GM12878 (cell line): ENCODE data around the gene MSL3B.

Experiments
- ATAC-seq: fragments of 200-7000 bp; cut with Tn5 transposase; 3 replicates; pipeline ENCODE4 v1.9.1; 2020; ENCODE audit warnings: mild to moderate bottlenecking, moderate library complexity
- BruUV-seq: library from RNA; stranded (reverse); fragments of 400-500 nt; replicated peaks from 2 replicates; lab custom pipeline; 2021; lab: Mats Ljungman, UMichigan
- CTCF ChIA-PET: fragments of 300-600 bp; sonication (Branson Sonifier 250); formaldehyde crosslinking; extraction: SDS; loops from one replicate; lab custom pipeline; 2021; ENCODE audit warnings: inconsistent platforms; lab: Yijun Ruan, JAX
- POLR2A ChIA-PET: fragments of 350-600 bp; formaldehyde crosslinking; extraction: SDS; loops from one replicate; lab custom pipeline; 2021; ENCODE audit warnings: inconsistent platforms; lab: Charles Lee
- RAD21 ChIA-PET: fragments of 300-600 bp; sonication (Branson Sonifier 250); formaldehyde crosslinking; loops from one replicate; lab custom pipeline; 2023; ENCODE audit warnings: antibody characterized with exemption; ENCODE audit not compliant: unreplicated experiment; lab: Charles Lee
- SMC1A ChIA-PET: fragments of 300-600 bp; sonication (Branson Sonifier 250); formaldehyde crosslinking; loops from one replicate; lab custom pipeline; 2023; ENCODE audit not compliant: unreplicated experiment, uncharacterized antibody; lab: Charles Lee
- DNase-seq: peaks from one replicate; pipeline ENCODE4 v3.0.0-alpha.2; 2011; ENCODE audit warnings: low read depth, low spot score
- FAIRE-seq: peaks from 3 replicates; lab custom pipeline; 2011; peaks lifted over from hg19 to GRCh38; lab: Jason Lieb, UNC
- H2AFZ ChIP-seq: 2 replicates; pipeline ENCODE4 v1.6.0; 2011; ENCODE audit warnings: low read depth, low read length, control low read depth; ENCODE audit not compliant: control insufficient read depth
- H3K27ac ChIP-seq: 2 replicates; pipeline ENCODE4 v1.5.1; 2011; ENCODE audit warnings: control low read depth; ENCODE audit not compliant: control insufficient read depth, insufficient read depth
- H3K27me3 ChIP-seq, 2 experiments: replicated peaks in 1 of 2; 2 replicates each; pipeline versions ENCODE4 v1.6.0 to v1.6.1; 2011; ENCODE audit warnings: low read length in 1 of 2; ENCODE audit not compliant: control insufficient read depth in 2 of 2, insufficient read depth in 2 of 2
- H3K36me3 ChIP-seq, 2 experiments: 2 replicates each; pipeline ENCODE4 v1.5.1; 2011; ENCODE audit warnings: low read length in 1 of 2; ENCODE audit not compliant: control insufficient read depth in 2 of 2, insufficient read depth in 2 of 2
- H3K4me1 ChIP-seq: 2 replicates; pipeline ENCODE4 v1.6.1; 2011; ENCODE audit warnings: mild to moderate bottlenecking, low read length, moderate library complexity, mixed read lengths; ENCODE audit not compliant: control insufficient read depth, insufficient read depth
- H3K4me2 ChIP-seq: 2 replicates; pipeline ENCODE4 v1.6.0; 2011; ENCODE audit warnings: control low read depth; ENCODE audit not compliant: control insufficient read depth, insufficient read depth
- H3K4me3 ChIP-seq: fragments of 200-600 bp; sonication (generic); 2 replicates; pipeline ENCODE4 v1.5.1; 2016
- H3K79me2 ChIP-seq: 2 replicates; pipeline ENCODE4 v1.6.0; 2011; ENCODE audit warnings: low read length; ENCODE audit not compliant: control insufficient read depth, insufficient read depth
- H3K9ac ChIP-seq: 2 replicates; pipeline ENCODE4 v1.8.0; 2011; ENCODE audit warnings: low read length, control low read depth, mixed read lengths; ENCODE audit not compliant: control insufficient read depth, insufficient read depth
- H3K9me3 ChIP-seq: replicated peaks from 3 replicates; pipeline ENCODE4 v1.5.1; 2011; ENCODE audit warnings: mild to moderate bottlenecking, low read length; ENCODE audit not compliant: control insufficient read depth, insufficient read depth
- H4K20me1 ChIP-seq: 2 replicates; pipeline ENCODE4 v1.6.0; 2011; ENCODE audit not compliant: control insufficient read depth, insufficient read depth
- FOXM1 ChIP-seq: IDR thresholded peaks from 2 replicates; pipeline ENCODE4 v1.6.1; 2012; ENCODE audit warnings: low read depth, mild to moderate bottlenecking, inconsistent platforms, low read length, moderate library complexity
- GATAD2B ChIP-seq: fragments of 450-650 bp; conservative IDR thresholded peaks from 2 replicates; pipeline ENCODE4 v1.6.1; 2017; ENCODE audit warnings: low read depth, mild to moderate bottlenecking, moderate library complexity
- NFIC ChIP-seq: IDR thresholded peaks from 2 replicates; pipeline ENCODE4 v1.6.1; 2012; ENCODE audit warnings: low read depth, mild to moderate bottlenecking, inconsistent platforms, low read length, moderate library complexity
- RFX5 ChIP-seq: IDR thresholded peaks from 2 replicates; pipeline ENCODE4 v1.6.1; 2011; ENCODE audit warnings: low read depth, low read length, improper control_type of control experiment
- SP1 ChIP-seq: IDR thresholded peaks from one replicate; pipeline ENCODE4 v1.6.1; 2011; ENCODE audit warnings: low read depth, low read length
- SREBF1 ChIP-seq: IDR thresholded peaks from 2 replicates; pipeline ENCODE4 v1.6.1; 2012; ENCODE audit warnings: mild to moderate bottlenecking, low read length
- USF1 ChIP-seq: IDR thresholded peaks from 2 replicates; pipeline ENCODE4 v1.6.1; 2011; ENCODE audit warnings: borderline replicate concordance, low read depth, mild to moderate bottlenecking, moderate library complexity, mixed read lengths, low read length; ENCODE audit not compliant: insufficient read depth; ENCODE audit errors: extremely low read length
- ZNF274 ChIP-seq: IDR thresholded peaks from one replicate; pipeline ENCODE4 v1.8.0; 2011; ENCODE audit not compliant: insufficient read length, insufficient read depth
- ZNF592 ChIP-seq: fragments of 450-650 bp; IDR thresholded peaks from 2 replicates; pipeline ENCODE4 v1.6.1; 2017; ENCODE audit warnings: mild to moderate bottlenecking, moderate library complexity
- ZZZ3 ChIP-seq: IDR thresholded peaks from 2 replicates; pipeline ENCODE4 v1.6.1; 2011; ENCODE audit warnings: low read depth; ENCODE audit not compliant: control insufficient read depth, insufficient read length
- WGBS: methylation state at CpG from one replicate; pipeline ENCODE4 v1.1.6; 2016; ENCODE audit warnings: low lambda C conversion rate; ENCODE audit not compliant: insufficient replicate concordance, insufficient coverage; ENCODE audit errors: missing lambda C conversion rate; 5-methylcytosine and 5-hydroxymethylcytosine counted together
- in situ Hi-C: fragments of 300-500 bp; cut with MboI; formaldehyde crosslinking; loops from 9 replicates; pipeline ENCODE4 v1.14.3; 2018; ENCODE audit warnings: mixed read lengths
- intact Hi-C: fragments of 100-400 bp; cut with micrococcal nuclease; formaldehyde crosslinking; loops from one replicate; pipeline ENCODE4 v1.14.2; 2022; ENCODE audit not compliant: unreplicated experiment
- TF ChIP-seq, protein P1 (sequence below): fragments of 450-650 bp; IDR thresholded peaks from 2 replicates; pipeline ENCODE4 v1.6.1; 2016; ENCODE audit warnings: mild to moderate bottlenecking
- TF ChIP-seq, protein P2 (sequence below): fragments of 450-650 bp; IDR thresholded peaks from 2 replicates; pipeline ENCODE4 v1.6.1; 2018; ENCODE audit warnings: mild to moderate bottlenecking, low read depth, moderate library complexity; ENCODE audit not compliant: partially characterized antibody

The MSL3B gene

GRCh38 chr2:233822101-233822771, 46.0 kb downstream of the MSL3B start:
- POLR2A ChIA-PET, result no interaction called here
- RAD21 ChIA-PET, result no interaction called here
- DNase-seq (no peak), FAIRE-seq (no peak), ATAC-seq (no peak)
- SMC1A ChIA-PET, result no interaction called here
- 60% methylated on average over 21 of the region's 21 CpGs for WGBS
- no peak overlapping the region for H3K9ac ChIP-seq
- H2AFZ ChIP-seq, result no peak overlapping the region
- H3K9me3 ChIP-seq, result no peaks in the 10 kb centered on the region
- no peaks in the 10 kb centered on the region; a peak in 3 of 4 replicates for H3K27me3 ChIP-seq
- no peak overlapping the region for H3K4me2 ChIP-seq
- no TSS peak for BruUV-seq
- H3K4me3 ChIP-seq, result no peak overlapping the region
- H3K4me1 ChIP-seq, result no peaks in the 10 kb centered on the region
- no peaks in the 10 kb centered on the region for H3K36me3 ChIP-seq
- CTCF ChIA-PET, result no interaction called here
- H4K20me1 ChIP-seq, result no peaks in the 10 kb centered on the region
- no peak overlapping the region for H3K27ac ChIP-seq
- intact Hi-C loops, result no loop called here
- in situ Hi-C loops, result no loop called here
- no peaks in the 10 kb centered on the region for H3K79me2 ChIP-seq
- TF ChIP-seq, protein P1, sequence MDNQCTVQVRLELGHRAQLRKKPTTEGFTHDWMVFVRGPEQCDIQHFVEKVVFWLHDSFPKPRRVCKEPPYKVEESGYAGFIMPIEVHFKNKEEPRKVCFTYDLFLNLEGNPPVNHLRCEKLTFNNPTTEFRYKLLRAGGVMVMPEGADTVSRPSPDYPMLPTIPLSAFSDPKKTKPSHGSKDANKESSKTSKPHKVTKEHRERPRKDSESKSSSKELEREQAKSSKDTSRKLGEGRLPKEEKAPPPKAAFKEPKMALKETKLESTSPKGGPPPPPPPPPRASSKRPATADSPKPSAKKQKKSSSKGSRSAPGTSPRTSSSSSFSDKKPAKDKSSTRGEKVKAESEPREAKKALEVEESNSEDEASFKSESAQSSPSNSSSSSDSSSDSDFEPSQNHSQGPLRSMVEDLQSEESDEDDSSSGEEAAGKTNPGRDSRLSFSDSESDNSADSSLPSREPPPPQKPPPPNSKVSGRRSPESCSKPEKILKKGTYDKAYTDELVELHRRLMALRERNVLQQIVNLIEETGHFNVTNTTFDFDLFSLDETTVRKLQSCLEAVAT, result no peak
- no peak for TF ChIP-seq ZZZ3
- no peak for TF ChIP-seq USF1
- TF ChIP-seq NFIC, result no peak
- no peak for TF ChIP-seq FOXM1
- no peak for TF ChIP-seq ZNF274
- TF ChIP-seq SREBF1, result no peak
- no peak for TF ChIP-seq ZNF592
- no peak for TF ChIP-seq GATAD2B
- TF ChIP-seq RFX5, result no peak
- no peak for TF ChIP-seq SP1
- TF ChIP-seq, protein P2, sequence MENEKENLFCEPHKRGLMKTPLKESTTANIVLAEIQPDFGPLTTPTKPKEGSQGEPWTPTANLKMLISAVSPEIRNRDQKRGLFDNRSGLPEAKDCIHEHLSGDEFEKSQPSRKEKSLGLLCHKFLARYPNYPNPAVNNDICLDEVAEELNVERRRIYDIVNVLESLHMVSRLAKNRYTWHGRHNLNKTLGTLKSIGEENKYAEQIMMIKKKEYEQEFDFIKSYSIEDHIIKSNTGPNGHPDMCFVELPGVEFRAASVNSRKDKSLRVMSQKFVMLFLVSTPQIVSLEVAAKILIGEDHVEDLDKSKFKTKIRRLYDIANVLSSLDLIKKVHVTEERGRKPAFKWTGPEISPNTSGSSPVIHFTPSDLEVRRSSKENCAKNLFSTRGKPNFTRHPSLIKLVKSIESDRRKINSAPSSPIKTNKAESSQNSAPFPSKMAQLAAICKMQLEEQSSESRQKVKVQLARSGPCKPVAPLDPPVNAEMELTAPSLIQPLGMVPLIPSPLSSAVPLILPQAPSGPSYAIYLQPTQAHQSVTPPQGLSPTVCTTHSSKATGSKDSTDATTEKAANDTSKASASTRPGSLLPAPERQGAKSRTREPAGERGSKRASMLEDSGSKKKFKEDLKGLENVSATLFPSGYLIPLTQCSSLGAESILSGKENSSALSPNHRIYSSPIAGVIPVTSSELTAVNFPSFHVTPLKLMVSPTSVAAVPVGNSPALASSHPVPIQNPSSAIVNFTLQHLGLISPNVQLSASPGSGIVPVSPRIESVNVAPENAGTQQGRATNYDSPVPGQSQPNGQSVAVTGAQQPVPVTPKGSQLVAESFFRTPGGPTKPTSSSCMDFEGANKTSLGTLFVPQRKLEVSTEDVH, result no peak
